Vagina (tissue), 2 donors: ENCODE measurements around the gene RALGDS. TPM values are rescaled to one million over a fixed set of nuclear protein-coding genes. Genes with fewer than 3 reads are reported as not detected.

Source experiments
- DNase-seq, 2 donors: peaks; one replicate each; pipeline ENCODE4 v3.0.0-alpha.2; 2017; ENCODE audit errors: extremely low spot score in 2 of 2
- H3K27ac ChIP-seq: fragments of 200-600 bp; sonication (generic); one replicate; pipeline ENCODE4 v1.5.1; 2019
- H3K27me3 ChIP-seq: fragments of 200-600 bp; sonication (generic); one replicate; pipeline ENCODE4 v1.5.1; 2019
- H3K36me3 ChIP-seq, 2 donors: fragments of 200-600 bp; sonication (generic); one replicate each; pipeline ENCODE4 v1.5.1; 2017 to 2019
- H3K4me1 ChIP-seq: fragments of 200-600 bp; sonication (generic); one replicate; pipeline ENCODE4 v1.5.1; 2019
- H3K4me3 ChIP-seq, 2 donors: fragments of 200-600 bp; sonication (generic); 1 replicate in 1 of 2; 2 replicates in 1 of 2; pipeline ENCODE4 v1.5.1; 2016 to 2019
- H3K9me3 ChIP-seq: fragments of 200-600 bp; sonication (generic); one replicate; pipeline ENCODE4 v1.5.1; 2019
- POLR2A ChIP-seq, 2 donors: fragments of 450-650 bp; IDR thresholded peaks; one replicate each; pipeline ENCODE4 v1.6.1; 2017; ENCODE audit warnings: antibody characterized with exemption in 2 of 2, mild to moderate bottlenecking in 2 of 2, moderate library complexity in 2 of 2
- POLR2AphosphoS5 ChIP-seq, 2 donors: sonication (generic); formaldehyde crosslinking; IDR thresholded peaks; one replicate each; pipeline ENCODE4 v1.9.0; 2017; ENCODE audit warnings: antibody characterized with exemption in 2 of 2, mild to moderate bottlenecking in 2 of 2, low read depth in 1 of 2; ENCODE audit not compliant: insufficient read depth in 1 of 2
- intact Hi-C: fragments of 100-400 bp; cut with DNase I; formaldehyde crosslinking; loops from one replicate; pipeline ENCODE4 v1.15.1; 2023
- total RNA-seq: library from RNA; depleted of rRNA; stranded (reverse); fragments of >200 nt; gene quantifications from one replicate; pipeline ENCODE4 v1.2.3, GENCODE V29; 2016
- TF ChIP-seq, protein P1 (sequence below), 3 experiments: fragments of 450-650 bp in 2 of 3; fragments of 200-600 bp in 1 of 3; sonication (generic) in 1 of 3; IDR thresholded peaks; one replicate each; pipeline ENCODE4 v1.5.1; 2017 to 2019; ENCODE audit warnings: antibody characterized with exemption in 3 of 3, mild to moderate bottlenecking in 2 of 3, moderate library complexity in 2 of 3

Gene RALGDS
- total RNA-seq, 1 donor from 2014 or later: 85.0 TPM

DNA sequence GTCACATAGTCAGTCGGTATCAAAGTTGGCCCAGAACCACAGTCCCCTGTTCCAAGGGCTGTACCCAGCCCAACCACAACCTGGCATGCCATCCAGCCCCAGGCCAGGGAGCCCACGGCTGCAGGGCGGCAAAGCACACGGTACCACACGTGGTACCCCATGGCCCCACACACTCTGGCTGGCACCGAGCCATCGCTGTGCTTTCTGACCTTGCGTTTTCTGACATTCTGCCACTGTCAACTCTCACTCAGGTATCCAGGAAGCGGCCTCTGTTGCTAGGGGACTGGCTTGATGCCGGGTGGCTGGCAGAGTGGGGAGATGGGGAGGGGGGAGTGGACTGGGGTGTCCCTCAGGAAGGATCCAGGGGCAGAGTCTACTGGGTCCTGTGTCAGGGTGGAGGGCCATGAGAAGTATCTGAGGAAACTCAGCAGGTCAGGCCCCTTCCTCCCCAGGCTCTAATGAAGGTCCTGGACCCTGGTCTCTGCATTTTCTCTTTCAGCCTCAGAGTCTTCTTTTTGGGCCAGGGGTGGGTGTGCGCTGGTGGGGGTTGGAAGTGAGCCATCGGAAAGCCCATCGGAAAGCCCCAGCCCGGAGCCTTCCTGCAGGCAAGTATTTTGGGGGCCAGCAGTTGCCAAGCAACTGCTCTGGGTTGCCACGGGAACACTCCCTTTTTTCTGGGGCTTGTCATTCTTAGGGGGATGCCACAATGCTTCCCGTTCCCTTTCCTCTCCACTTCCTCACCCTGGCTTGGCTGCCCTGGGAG lies 21.0 kb upstream of the RALGDS start:
- Histone ChIP-seq H3K27ac (peak overlapping the region; percentile 51), H3K4me3 (no peak overlapping the region), H3K4me1 (peaks cover 86% of the 10 kb centered on the region), H3K36me3 (no peaks in the 10 kb centered on the region), H3K9me3 (no peaks in the 10 kb centered on the region), H3K27me3 (no peaks in the 10 kb centered on the region)
- no peak for DNase-seq
- TF ChIP-seq, protein P1, sequence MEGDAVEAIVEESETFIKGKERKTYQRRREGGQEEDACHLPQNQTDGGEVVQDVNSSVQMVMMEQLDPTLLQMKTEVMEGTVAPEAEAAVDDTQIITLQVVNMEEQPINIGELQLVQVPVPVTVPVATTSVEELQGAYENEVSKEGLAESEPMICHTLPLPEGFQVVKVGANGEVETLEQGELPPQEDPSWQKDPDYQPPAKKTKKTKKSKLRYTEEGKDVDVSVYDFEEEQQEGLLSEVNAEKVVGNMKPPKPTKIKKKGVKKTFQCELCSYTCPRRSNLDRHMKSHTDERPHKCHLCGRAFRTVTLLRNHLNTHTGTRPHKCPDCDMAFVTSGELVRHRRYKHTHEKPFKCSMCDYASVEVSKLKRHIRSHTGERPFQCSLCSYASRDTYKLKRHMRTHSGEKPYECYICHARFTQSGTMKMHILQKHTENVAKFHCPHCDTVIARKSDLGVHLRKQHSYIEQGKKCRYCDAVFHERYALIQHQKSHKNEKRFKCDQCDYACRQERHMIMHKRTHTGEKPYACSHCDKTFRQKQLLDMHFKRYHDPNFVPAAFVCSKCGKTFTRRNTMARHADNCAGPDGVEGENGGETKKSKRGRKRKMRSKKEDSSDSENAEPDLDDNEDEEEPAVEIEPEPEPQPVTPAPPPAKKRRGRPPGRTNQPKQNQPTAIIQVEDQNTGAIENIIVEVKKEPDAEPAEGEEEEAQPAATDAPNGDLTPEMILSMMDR (IDR thresholded peaks at IDR 0.05): no peak
- intact Hi-C loops: loop anchor here (10.0 kb wide), 1 partner anchor 107 kb away; the partner anchor contains the start of gene GTF3C5

GRCh38 chr9:133140606-133141005 lies 19.6 kb upstream of the RALGDS start:
- peak overlapping the region; percentile 44 for H3K27ac ChIP-seq
- no peak for TF ChIP-seq POLR2AphosphoS5 (IDR thresholded peaks at IDR 0.05; ENCODE audit: insufficient read depth in 1 of 2, low read depth in 1 of 2)
- no peak for TF ChIP-seq POLR2A (IDR thresholded peaks at IDR 0.05)
- TF ChIP-seq, protein P1 (IDR thresholded peaks at IDR 0.05): no peak
- H3K4me1 ChIP-seq: peaks cover 86% of the 10 kb centered on the region

GRCh38 chr9:133140174-133140505 lies 19.1 kb upstream of the RALGDS start:
- peaks cover 86% of the 10 kb centered on the region for H3K4me1 ChIP-seq

More at GRCh38 chr9:133140606-133141005, 19.6 kb upstream of the RALGDS start:
- intact Hi-C loops: loop anchor here (10.0 kb wide), 1 partner anchor 106 kb away; the partner anchor contains the start of gene GTF3C5
- Histone ChIP-seq H3K4me3 (no peak overlapping the region), H3K9me3 (no peaks in the 10 kb centered on the region), H3K36me3 (no peaks in the 10 kb centered on the region), H3K27me3 (no peaks in the 10 kb centered on the region)
- no peak for DNase-seq

GRCh38 chr9:133139246-133140173 lies 18.5 kb upstream of the RALGDS start:
- intact Hi-C loops: loop anchor here (10.0 kb wide), 1 partner anchor 105 kb away; the partner anchor contains the start of gene GTF3C5
- Histone ChIP-seq H3K27me3 (no peaks in the 10 kb centered on the region), H3K4me1 (peaks cover 86% of the 10 kb centered on the region), H3K4me3 (no peak overlapping the region), H3K9me3 (no peaks in the 10 kb centered on the region), H3K27ac (peak overlapping the region; percentile 44), H3K36me3 (no peaks in the 10 kb centered on the region)
- no peak for DNase-seq
- TF ChIP-seq, protein P1 (IDR thresholded peaks at IDR 0.05): no peak
- TF ChIP-seq POLR2AphosphoS5 (IDR thresholded peaks at IDR 0.05; ENCODE audit: insufficient read depth in 1 of 2, low read depth in 1 of 2) (no peak), POLR2A (IDR thresholded peaks at IDR 0.05) (no peak)

More at GRCh38 chr9:133140174-133140505, 19.1 kb upstream of the RALGDS start:
- Histone ChIP-seq H3K36me3 (no peaks in the 10 kb centered on the region), H3K27ac (peak overlapping the region; percentile 44), H3K9me3 (no peaks in the 10 kb centered on the region), H3K4me3 (no peak overlapping the region), H3K27me3 (no peaks in the 10 kb centered on the region)
- no peak for DNase-seq
- intact Hi-C loops: loop anchor here (10.0 kb wide), 1 partner anchor 105 kb away; the partner anchor contains the start of gene GTF3C5
- no peak for TF ChIP-seq POLR2AphosphoS5 (IDR thresholded peaks at IDR 0.05; ENCODE audit: insufficient read depth in 1 of 2, low read depth in 1 of 2)
- TF ChIP-seq, protein P1 (IDR thresholded peaks at IDR 0.05): no peak
- no peak for TF ChIP-seq POLR2A (IDR thresholded peaks at IDR 0.05)
